ENCODE data around the gene UBASH3A. TPM values are rescaled to one million over a fixed set of nuclear protein-coding genes. Genes with fewer than 3 reads are reported as not detected.

UBASH3A gene
- total RNA-seq, 1 donor from 2014 or later = not detected

DNA sequence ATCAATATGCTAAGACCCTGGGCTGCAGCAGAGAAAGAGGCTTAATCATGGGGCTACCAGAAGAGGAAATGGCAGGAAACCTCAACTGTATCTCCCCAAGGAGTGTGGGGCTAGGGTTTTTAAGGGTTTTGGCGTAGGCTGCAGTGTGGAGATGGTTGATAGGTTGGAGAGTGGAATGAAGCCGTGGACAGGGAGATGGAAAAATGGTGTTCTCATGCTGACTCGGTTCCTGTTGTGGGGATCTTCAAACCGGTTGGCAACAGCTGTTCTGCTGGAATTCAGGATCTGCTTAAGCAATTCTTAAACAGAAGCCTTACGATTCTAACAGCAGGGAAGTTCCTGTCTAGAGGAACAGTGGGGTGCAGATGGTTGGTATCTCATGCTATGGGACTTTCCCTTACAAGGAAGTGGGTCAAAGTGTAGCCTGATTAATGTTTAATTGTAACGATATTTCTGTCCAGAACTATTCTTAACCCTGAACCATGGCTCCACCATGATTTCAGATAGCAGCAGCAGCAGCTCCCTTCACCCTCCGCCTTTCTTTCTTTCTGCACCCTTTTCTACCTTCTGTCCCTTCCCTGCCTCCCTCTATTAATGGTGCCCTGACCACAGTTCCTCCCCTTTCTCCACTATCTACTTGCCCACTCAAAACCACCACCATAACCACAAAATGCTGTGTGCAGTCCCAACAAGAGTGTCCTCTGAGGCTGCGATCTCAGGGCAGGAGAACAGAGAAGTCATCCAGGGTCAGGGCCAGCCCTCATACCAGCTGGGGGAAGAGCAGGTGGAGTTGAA is 61.5 kb downstream of the UBASH3A start:
- H3K27ac Mint-ChIP-seq (ENCODE audit: unreplicated experiment) = peak overlapping the region; percentile 3
- H3K4me1 Mint-ChIP-seq (ENCODE audit: low read depth, unreplicated experiment) = peaks cover 12% of the 10 kb centered on the region
- H3K9me3 Mint-ChIP-seq (ENCODE audit: unreplicated experiment) = peaks cover 7% of the 10 kb centered on the region
- H3K36me3 Mint-ChIP-seq (ENCODE audit: unreplicated experiment) = no peaks in the 10 kb centered on the region
- H3K27me3 Mint-ChIP-seq (ENCODE audit: unreplicated experiment) = no peaks in the 10 kb centered on the region
- DNase-seq = no peak
- H3K4me3 Mint-ChIP-seq (ENCODE audit: unreplicated experiment) = no peak overlapping the region
- TF ChIP-seq, protein P1, sequence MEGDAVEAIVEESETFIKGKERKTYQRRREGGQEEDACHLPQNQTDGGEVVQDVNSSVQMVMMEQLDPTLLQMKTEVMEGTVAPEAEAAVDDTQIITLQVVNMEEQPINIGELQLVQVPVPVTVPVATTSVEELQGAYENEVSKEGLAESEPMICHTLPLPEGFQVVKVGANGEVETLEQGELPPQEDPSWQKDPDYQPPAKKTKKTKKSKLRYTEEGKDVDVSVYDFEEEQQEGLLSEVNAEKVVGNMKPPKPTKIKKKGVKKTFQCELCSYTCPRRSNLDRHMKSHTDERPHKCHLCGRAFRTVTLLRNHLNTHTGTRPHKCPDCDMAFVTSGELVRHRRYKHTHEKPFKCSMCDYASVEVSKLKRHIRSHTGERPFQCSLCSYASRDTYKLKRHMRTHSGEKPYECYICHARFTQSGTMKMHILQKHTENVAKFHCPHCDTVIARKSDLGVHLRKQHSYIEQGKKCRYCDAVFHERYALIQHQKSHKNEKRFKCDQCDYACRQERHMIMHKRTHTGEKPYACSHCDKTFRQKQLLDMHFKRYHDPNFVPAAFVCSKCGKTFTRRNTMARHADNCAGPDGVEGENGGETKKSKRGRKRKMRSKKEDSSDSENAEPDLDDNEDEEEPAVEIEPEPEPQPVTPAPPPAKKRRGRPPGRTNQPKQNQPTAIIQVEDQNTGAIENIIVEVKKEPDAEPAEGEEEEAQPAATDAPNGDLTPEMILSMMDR (IDR thresholded peaks at IDR 0.05; ENCODE audit: partially characterized antibody, unreplicated experiment) = no peak

DNA sequence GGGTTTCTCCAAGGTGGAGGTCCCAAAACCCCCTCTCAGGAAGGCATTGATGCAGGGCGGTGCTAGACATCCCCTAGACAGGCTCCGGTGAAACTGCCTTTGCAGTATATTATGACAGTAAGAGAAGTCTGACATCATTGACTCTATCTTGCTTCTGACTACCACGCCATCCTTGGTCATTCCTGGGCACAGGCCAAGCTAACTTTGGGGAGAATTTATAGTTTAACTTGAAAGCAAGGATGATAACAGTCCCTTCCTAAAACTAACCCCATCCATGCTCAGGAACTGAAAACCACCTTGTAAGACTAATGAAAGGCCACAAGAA is 62.1 kb downstream of the UBASH3A start:
- Mint-ChIP-seq H3K36me3 (ENCODE audit: unreplicated experiment) (no peaks in the 10 kb centered on the region), H3K4me1 (ENCODE audit: low read depth, unreplicated experiment) (peaks cover 12% of the 10 kb centered on the region), H3K27me3 (ENCODE audit: unreplicated experiment) (no peaks in the 10 kb centered on the region), H3K9me3 (ENCODE audit: unreplicated experiment) (peaks cover 7% of the 10 kb centered on the region), H3K4me3 (ENCODE audit: unreplicated experiment) (no peak overlapping the region), H3K27ac (ENCODE audit: unreplicated experiment) (no peak overlapping the region)
- no peak for DNase-seq
- TF ChIP-seq, protein P1 (IDR thresholded peaks at IDR 0.05; ENCODE audit: partially characterized antibody, unreplicated experiment) = no peak

DNA sequence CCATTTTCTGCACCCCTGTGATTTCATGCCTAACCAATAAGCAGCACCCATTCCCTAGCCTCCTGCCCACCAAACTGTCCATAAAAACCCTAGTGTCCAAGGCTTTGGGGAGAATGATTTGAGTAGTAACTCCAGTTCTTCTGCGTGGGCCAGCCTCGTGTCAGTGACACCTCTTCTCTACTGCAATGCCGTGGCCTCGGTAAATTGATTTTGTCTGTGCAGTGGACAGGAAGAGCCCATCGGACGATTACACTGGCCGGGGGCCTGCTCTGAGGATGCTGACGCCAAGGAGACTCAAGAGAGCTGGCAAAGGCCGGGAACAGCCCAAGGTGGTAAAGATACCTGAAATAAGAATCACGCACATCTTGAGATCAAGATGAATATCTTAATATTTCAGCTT is 63.0 kb downstream of the UBASH3A start:
- H3K27ac Mint-ChIP-seq (ENCODE audit: unreplicated experiment) = no peak overlapping the region
- H3K36me3 Mint-ChIP-seq (ENCODE audit: unreplicated experiment) = no peaks in the 10 kb centered on the region
- TF ChIP-seq, protein P1 (IDR thresholded peaks at IDR 0.05; ENCODE audit: partially characterized antibody, unreplicated experiment) = no peak
- H3K4me1 Mint-ChIP-seq (ENCODE audit: low read depth, unreplicated experiment) = peaks cover 12% of the 10 kb centered on the region
- peaks cover 5% of the 10 kb centered on the region for H3K9me3 Mint-ChIP-seq (ENCODE audit: unreplicated experiment)
- DNase-seq = no peak
- H3K4me3 Mint-ChIP-seq (ENCODE audit: unreplicated experiment) = no peak overlapping the region
- no peaks in the 10 kb centered on the region for H3K27me3 Mint-ChIP-seq (ENCODE audit: unreplicated experiment)

DNA sequence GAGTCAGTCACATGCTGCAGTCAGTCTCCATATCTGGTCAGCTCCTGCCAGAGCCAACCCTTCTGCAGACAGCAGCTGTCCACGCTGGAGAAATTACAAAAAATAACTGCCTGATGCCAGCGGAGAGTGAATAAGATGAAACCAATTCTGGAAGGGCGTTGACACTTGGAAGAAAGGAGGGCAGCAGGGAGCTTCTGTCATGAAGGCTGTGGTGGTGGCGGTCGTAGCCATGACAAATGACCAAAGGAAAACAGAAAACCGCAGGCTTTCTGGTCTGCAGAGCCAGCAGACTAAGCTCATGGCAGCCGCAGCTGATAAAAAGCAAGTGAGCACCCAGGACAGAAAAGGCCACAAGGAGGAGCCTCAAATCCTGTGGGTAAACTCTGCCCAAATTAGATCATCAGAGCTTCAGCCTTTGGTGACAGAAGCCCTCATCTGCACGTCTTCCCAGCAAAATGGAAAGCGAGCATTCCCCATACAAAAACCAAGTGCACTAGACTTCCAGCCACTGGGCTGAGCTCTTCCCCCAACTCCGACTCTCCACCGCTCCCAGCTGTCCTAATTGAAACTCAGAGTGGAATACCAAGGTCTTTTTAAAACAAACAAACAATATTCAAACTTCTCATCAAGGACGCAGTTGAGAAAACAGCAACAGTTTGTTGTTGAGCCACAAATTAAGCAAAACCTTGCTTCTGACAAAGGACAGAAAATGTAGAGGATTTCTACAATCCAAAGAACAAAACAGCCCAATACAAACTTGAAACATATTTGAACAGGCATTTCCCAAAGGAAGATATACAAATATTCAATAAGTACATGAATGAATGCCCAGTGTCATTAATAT is 63.7 kb downstream of the UBASH3A start:
- DNase-seq = no peak
- peaks cover 12% of the 10 kb centered on the region for H3K4me1 Mint-ChIP-seq (ENCODE audit: low read depth, unreplicated experiment)
- TF ChIP-seq, protein P1 (IDR thresholded peaks at IDR 0.05; ENCODE audit: partially characterized antibody, unreplicated experiment) = no peak
- H3K9me3 Mint-ChIP-seq (ENCODE audit: unreplicated experiment) = peaks cover 5% of the 10 kb centered on the region
- no peak overlapping the region for H3K27ac Mint-ChIP-seq (ENCODE audit: unreplicated experiment)
- no peaks in the 10 kb centered on the region for H3K36me3 Mint-ChIP-seq (ENCODE audit: unreplicated experiment)
- no peak overlapping the region for H3K4me3 Mint-ChIP-seq (ENCODE audit: unreplicated experiment)
- H3K27me3 Mint-ChIP-seq (ENCODE audit: unreplicated experiment) = no peaks in the 10 kb centered on the region
